GM13977 (cell line): ENCODE results near the gene ADCY3.

ENCODE experiments used
- DNase-seq: peaks from one replicate; pipeline ENCODE4 v3.0.0; 2012; ENCODE audit warnings: low spot score
- CTCF ChIP-seq: IDR thresholded peaks from 2 replicates; pipeline ENCODE4 v1.5.1; 2012; ENCODE audit warnings: mild to moderate bottlenecking, control low read depth; ENCODE audit not compliant: insufficient read depth; ENCODE audit errors: extremely low read depth, missing control alignments
- in situ Hi-C: fragments of 300-500 bp; cut with MboI; formaldehyde crosslinking; loops from one replicate; pipeline ENCODE4 v1.12.0; 2022; ENCODE audit warnings: low sequenced_read_pairs, low pct_unique_long_range_greater_than_20kb, mixed read lengths, inconsistent platforms; ENCODE audit not compliant: unreplicated experiment

ADCY3 gene

GRCh38 chr2:24860631-24861030, 59.4 kb downstream of the ADCY3 start:
- no peak for DNase-seq
- in situ Hi-C loops: no loop called here
- TF ChIP-seq CTCF: no peak

DNA sequence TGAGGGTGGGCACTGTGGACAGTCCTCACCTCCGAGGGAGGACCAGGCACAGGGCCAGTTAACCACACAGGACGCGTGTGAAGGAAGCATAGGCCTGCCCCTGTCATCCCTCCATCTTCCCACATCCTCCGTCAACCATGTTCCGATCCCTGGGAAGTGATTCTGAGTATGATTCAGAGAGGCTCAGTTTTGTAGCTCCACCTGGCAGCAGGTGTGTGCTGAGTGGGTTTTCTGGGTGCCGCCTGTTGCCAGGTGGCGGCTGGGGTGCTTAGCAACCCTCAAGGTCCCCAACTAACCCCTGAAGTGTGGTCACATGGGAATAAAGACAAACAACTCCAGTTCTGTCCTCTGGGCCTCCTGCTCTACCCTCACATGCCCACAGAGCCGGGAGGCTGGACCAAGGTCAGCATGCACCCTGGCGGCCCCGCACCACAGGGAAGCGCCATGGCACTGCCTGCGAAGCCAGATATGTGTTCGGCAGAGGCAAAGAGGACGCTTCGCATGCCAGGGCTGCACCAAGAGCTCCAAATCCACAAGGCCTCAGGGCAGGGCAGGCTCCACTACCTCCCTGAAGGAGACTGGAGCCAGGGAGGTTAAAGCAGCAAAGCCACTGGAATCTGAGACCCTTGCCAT, 60.0 kb downstream of the ADCY3 start:
- in situ Hi-C loops: no loop called here
- TF ChIP-seq CTCF: no peak
- no peak for DNase-seq

DNA sequence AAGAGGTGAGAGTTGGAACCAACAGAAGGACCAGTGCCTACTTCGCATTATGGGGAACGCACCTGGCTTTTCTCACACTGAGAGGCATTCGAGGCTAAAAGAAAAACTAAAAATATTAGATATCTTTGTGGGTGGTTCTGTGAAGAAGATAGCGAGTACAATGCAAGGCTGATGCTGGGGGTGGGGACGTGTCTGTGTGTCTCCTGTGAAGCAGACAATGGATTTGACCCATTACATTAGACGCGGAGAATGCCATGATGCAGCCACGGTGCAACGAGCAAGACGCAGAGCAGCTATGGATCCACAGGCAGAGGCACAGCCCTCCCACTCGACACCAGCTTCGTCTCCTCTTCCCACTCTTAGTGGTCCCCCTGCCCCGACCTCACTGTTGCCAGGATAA, 61.0 kb downstream of the ADCY3 start:
- DNase-seq: no peak
- in situ Hi-C loops: no loop called here

GRCh38 chr2:24857746-24858145, 62.3 kb downstream of the ADCY3 start:
- in situ Hi-C loops: no loop called here
- no peak for TF ChIP-seq CTCF
- DNase-seq: no peak

More for the DNA sequence above, 61.0 kb downstream of the ADCY3 start:
- TF ChIP-seq CTCF: no peak

DNA sequence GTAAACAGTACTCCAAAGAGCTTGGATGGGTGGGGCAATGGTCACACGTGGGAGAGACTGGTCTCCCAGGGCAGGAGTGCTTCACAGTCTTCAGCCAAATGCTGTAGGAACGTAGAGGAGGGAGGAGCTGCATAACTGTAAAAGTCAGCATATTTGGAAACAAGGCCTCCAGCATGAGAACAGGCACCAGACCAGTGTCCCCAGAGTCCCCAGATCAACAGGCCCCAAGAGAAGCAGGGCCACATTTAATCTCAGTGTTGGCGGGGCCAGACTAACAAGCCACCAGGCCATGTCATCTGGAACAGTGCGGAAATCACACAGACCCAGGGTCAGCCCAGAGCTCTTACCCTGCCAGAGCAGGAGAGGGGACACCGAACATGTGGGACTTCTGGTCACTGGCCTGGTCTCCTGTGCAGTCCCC, 63.2 kb downstream of the ADCY3 start:
- no peak for TF ChIP-seq CTCF
- in situ Hi-C loops: no loop called here
- no peak for DNase-seq

DNA sequence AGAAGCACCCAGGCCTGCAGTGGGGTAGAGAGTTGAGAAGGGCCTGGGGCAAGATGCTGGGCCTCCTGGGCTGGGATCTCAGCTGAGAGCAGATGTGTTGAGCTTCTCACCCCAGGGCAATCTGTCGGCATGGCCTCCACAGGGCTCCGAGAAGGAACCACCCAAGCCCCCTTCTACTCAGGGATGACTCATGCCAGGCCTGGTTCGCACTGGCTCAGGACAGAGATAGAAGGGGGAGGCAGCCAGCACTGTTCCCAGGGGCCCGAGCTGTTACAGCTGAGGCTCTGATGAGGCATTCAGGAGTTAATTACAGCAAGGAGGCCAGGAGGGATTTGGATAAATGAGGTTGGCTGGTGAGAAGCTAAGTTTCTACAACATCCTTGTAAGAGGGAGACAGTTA, 64.3 kb downstream of the ADCY3 start:
- no peak for DNase-seq
- no peak for TF ChIP-seq CTCF
- in situ Hi-C loops: no loop called here
